Measurements from ENCODE around the gene DOCK2. TPM values are rescaled to one million over a fixed set of nuclear protein-coding genes. Genes with fewer than 3 reads are reported as not detected.

Gene DOCK2
- total and polyA plus RNA-seq, 2 donors (not counting 3 experiments of a cell fraction or from before 2014, with no cell fraction given) = 0.62 to 4.8 TPM

GRCh38 chr5:169694091-169694625, 57.1 kb downstream of the DOCK2 start:
- no peak overlapping the region for H3K27ac ChIP-seq (ENCODE audit: insufficient read depth, low read depth, low read length)

More at GRCh38 chr5:169694091-169694625, 57.1 kb downstream of the DOCK2 start:
- Histone ChIP-seq H3K4me2 (ENCODE audit: insufficient read depth, low read length) (no peak overlapping the region), H2AFZ (ENCODE audit: low read depth, low read length) (no peak overlapping the region), H3K9ac (replicated peaks; ENCODE audit: extremely low read depth, insufficient read depth, low read length) (no peak overlapping the region), H3K36me3 (ENCODE audit: control insufficient read depth in 2 of 2, extremely low read depth in 1 of 2, insufficient read depth in 2 of 2, low read length in 2 of 2) (no peaks in the 10 kb centered on the region), H3K27me3 (ENCODE audit: control insufficient read depth in 2 of 2, insufficient read depth in 2 of 2, low read length in 2 of 2) (no peaks in the 10 kb centered on the region), H4K20me1 (replicated peaks; ENCODE audit: control insufficient read depth, extremely low read depth, insufficient read depth, low read length) (no peaks in the 10 kb centered on the region), H3K9me1 (replicated peaks; ENCODE audit: control insufficient read depth, extremely low read depth, insufficient read depth, low read length) (no peaks in the 10 kb centered on the region), H3K4me1 (ENCODE audit: control insufficient read depth, extremely low read depth, insufficient read depth, low read length) (peaks cover 30% of the 10 kb centered on the region), H3K4me3 (replicated peaks in 1 of 3; ENCODE audit: insufficient read depth in 1 of 3, low read depth in 1 of 3, low read length in 3 of 3) (no peak overlapping the region), H3K79me2 (ENCODE audit: control insufficient read depth, insufficient read depth, low read length) (no peaks in the 10 kb centered on the region), H3K9me3 (replicated peaks; ENCODE audit: control insufficient read depth, insufficient read depth, low read length) (no peaks in the 10 kb centered on the region)
- intact Hi-C loops (cut with micrococcal nuclease) = no loop called here
- dilution Hi-C loops (cut with MboI; ENCODE audit: extremely low pct_ligation_motif_present, low sequenced_read_pairs) = no loop called here
- FAIRE-seq (no peak), DNase-seq (ENCODE audit: low read depth, low spot score) (no peak)
- ChIA-PET POLR2A (no interaction called here), CTCF (interaction anchor here (0.6 to 3.3 kb wide), 3 partner anchors 13 to 286 kb away, joined by 3 to 40 read pairs (median 3); partner anchors contain the start of gene INSYN2B)
- no TSS peak for BruUV-seq (replicated peaks)
- TF ChIP-seq POLR2AphosphoS5 (IDR thresholded peaks at IDR 0.05; ENCODE audit: insufficient read depth, low read depth, low read length) (no peak), GATA2 (IDR thresholded peaks at IDR 0.05; ENCODE audit: insufficient read depth, insufficient read length, low read depth, low read length) (no peak), EZH2 (IDR thresholded peaks at IDR 0.05; ENCODE audit: borderline replicate concordance, low read depth, low read length, severe bottlenecking) (no peak), MAX (IDR thresholded peaks at IDR 0.05; ENCODE audit: insufficient read depth, insufficient read length) (no peak), POLR2A (IDR thresholded peaks at IDR 0.05; ENCODE audit: low read depth, low read length) (no peak), MYC (IDR thresholded peaks at IDR 0.05; ENCODE audit: low read depth, low read length) (no peak), FOS (IDR thresholded peaks at IDR 0.05; ENCODE audit: borderline replicate concordance, insufficient read depth, low read length) (no peak), CTCF (IDR thresholded peaks at IDR 0.05; ENCODE audit: extremely low read depth in 1 of 2, insufficient read depth in 1 of 2, low read depth in 1 of 2, low read length in 2 of 2) (no peak), JUN (IDR thresholded peaks at IDR 0.05; ENCODE audit: borderline replicate concordance, insufficient read depth, insufficient read length, low read depth) (no peak)
